Hematopoietic multipotent progenitor cell treated with erythropoietin and hydrocortisone succinate and interleukin-3 and kit ligand, for 17 days (in vitro differentiated cells): ENCODE measurements around the gene INPP5A.

Experiments used
- DNase-seq: peaks from one replicate; pipeline ENCODE4 v3.0.0-alpha.2; 2015; ENCODE audit warnings: low spot score

Gene INPP5A

DNA sequence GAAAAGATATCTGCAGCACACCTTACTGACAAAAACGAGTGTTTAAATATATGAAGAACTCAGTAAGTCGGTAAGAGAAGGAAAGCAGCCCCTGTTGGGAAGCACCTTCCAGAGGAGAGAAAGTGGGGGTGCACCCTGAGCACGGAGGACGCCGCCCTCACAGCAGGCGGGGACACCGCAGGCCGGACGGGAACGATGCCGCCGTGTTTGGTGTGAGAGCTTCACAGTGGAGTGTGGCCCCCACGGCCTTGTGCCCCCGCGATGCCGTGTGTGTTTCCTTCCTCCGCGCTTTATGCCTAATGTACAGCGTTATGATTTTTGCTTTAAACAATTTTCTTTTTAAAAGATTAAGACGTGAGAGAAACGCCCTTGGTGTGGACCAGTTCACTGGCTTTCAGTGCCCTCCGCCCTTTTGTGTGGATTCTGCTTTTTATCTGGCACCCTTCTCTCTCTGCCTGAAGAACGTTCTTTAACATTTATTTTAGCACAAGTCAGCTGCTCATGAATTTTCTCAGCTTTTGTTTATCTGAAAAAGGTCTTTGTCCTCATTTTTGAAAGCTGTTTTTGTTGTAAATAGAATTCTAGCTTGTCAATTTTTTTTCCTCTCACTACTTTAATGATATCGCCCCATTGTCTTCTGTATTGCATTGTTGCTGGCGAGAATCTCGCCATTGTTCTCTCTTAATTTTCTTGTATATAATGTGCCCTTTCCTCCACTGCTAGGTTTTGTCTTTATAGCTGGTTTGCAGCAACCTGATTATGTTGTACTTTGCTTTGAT is 110.7 kb downstream of the INPP5A start:
- DNase-seq = no peak

GRCh38 chr10:132648851-132649528 is 111.4 kb downstream of the INPP5A start:
- DNase-seq = no peak

GRCh38 chr10:132649651-132650360 is 112.2 kb downstream of the INPP5A start:
- DNase-seq = no peak

DNA sequence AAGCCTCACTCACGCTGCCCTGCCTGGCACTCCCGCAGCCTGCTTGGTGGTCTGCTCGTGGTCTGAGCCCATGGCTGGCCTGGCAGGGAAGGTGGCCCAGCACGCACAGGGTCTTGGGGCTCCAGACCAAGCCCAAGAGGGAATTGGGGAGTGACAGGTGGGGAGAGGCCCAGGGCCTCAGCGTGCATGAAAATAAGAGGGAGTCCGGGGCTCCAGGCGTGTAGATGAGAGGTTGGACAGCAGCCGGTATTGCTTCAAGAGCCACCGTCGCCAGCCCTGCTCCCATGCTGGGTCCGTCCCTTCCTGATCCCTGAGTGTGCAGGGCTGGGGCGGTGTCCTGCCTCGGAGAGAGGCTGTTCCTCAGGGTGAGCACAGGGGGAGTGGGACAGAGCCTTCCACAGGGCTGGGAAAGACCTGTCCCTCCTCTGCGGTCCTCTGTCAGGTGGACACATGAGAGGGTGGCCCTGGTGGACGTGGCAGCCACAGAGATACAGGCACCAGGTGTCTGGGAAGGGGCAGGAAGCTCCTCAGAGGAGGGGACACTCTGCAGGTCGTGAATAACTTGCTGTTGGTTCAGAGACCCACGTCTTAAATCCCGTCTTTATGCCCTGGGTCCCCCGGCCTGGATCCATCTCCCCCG is 113.1 kb downstream of the INPP5A start:
- no peak for DNase-seq

DNA sequence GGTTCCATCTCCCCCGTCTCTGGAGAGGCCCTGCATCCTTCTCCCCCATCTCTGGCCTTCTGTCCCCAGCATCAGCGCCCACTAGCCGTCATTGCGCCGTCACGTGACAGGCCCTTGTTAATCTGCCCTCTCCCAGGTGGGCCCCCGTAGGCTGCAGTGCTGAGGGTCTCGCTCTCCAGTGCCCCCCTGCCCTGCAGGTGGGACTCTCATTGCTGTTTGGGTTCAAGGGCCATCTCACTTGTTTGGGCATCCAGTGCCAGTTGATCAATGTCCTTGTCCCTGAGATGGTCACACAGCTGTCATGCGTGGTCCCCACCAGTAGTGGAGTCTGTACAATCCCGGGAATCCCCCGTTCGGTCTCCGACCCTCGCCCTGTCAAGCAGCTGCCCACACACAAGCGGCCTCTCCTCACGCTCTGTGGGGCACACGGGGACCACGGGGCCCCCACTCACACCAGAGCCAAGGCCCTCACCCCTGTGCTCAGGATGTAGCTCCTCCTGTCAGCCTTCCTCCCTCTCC is 114.0 kb downstream of the INPP5A start:
- no peak for DNase-seq

DNA sequence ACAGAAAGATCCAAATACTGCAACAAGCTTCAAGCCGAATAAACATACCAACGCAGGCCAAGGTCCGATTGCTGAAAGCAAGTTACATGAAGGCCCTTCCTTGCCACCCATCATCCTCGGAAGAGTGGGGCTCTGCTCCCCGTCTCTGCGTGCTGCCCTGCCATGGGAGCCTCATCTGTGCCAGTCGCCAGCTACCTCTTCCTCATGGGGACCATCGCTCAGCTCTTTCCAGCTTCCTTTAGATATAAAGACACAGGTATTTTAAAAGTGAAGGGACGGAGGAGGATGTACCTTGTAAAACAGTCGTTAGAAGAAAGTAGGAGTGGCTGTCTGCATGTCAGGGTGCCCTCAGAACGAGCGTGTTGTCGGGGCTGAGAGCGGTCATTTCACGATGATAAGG is 114.9 kb downstream of the INPP5A start:
- DNase-seq = no peak

- no peak for DNase-seq
These were observed 115.5 kb downstream of the INPP5A start for GRCh38 chr10:132652936-132653590.

- no peak for DNase-seq
These were observed 116.1 kb downstream of the INPP5A start for GRCh38 chr10:132653721-132654120.

DNA sequence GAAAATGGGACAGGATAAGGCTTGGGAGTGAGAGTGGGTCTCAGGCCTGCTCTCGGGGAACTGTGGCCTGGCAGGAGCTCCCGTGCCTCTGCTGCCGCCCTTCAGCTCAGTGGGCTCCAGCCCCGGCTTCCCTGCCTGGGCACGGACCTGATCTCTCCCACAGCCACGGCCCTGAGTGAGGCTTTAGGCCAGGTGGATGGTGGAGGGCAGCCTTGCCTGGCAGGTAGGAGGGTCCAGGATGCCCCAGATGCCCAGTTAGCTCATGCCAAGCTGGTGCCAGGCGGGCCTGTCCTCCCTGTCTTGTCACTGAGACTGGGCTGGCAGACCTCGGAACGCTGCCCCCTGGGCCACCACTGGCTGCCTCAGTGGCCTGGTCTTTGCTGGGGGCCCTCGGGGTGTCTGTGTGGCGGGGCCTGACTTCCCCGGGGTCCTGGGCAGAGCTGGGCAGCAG is 116.6 kb downstream of the INPP5A start:
- no peak for DNase-seq

GRCh38 chr10:132654708-132655661 is 117.4 kb downstream of the INPP5A start:
- peak; percentile 32 for DNase-seq

DNA sequence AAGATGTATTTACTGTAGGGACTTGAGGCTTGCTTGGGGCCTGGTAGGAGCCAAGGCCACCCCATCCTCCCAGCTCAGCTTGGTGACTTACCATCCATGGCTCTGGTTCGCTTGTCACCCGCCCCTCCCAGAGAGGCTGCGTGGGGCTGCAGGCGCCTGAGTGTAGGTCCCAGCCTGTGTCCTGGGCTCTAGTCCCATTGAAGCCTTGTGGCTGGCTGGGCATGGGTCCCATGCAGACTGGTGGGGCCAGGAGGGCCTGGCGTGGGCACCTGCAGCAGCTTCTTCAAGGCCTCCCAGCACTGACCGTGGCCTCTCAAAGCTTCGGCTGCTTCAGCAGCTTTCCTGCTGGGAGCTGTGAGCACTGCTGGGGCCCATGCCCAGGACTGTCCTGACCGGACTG is 118.1 kb downstream of the INPP5A start:
- no peak for DNase-seq

DNA sequence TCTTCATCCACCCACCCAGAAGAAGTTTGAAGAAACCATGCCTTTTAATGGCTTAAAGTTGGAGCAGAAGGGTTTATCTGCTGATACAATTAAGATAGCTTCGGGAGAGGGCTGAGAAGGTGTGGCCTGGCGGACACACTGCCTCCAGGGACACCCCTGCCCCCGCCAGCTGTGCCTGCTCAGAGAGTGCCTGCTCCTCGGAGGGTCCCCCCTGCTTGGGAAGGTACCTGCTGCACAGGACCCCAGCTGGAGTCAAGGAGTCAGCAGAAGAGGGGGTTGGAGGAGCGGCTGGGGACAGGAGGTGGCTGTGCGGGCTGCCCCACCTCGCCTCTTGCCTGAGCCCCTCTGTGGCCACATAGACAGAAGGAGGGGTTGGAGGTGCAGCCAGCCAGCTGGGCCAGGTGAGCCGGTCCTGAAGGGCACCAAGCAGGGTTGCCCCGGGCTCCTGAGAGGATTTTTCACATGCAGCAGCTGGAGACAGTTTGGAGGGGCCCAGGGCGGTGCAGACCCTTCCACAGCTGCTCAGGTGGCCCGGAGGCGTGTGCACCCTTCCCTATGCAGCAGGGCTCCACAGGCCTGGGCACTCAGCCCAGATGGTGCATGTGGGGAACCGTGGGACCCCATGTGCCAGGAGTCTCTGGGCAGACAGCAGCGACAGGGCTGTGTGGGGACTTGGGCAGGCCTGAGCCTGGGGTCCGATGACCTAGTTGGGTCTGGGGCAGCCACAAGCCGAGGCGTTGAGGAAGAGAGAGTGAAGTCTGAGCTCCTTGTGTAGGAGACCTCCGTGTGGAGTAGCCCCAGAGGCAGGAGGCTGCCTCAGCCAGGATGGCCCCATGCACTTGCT is 118.9 kb downstream of the INPP5A start:
- DNase-seq = no peak

- no peak for DNase-seq
These were observed 119.6 kb downstream of the INPP5A start for GRCh38 chr10:132657127-132657706.

DNA sequence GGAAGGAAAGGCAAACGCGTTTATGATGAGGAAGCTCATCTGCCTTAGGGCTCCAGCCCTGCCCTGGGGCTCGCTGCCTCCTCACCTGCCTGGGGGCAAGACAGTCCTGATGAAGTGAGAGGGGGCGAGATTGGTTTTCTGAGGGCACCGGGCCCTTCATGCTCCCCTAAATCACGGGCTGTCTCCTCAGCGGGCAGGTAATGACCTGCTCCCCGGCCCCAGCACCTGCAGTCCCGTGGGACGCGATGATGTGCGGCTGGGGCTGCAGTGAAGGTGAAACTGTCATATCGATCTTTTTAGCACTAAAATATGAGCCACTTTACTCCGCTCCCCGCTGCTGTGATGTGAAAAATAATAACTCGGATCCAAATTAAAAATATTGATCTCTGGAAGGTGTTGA is 120.2 kb downstream of the INPP5A start:
- DNase-seq = no peak

DNA sequence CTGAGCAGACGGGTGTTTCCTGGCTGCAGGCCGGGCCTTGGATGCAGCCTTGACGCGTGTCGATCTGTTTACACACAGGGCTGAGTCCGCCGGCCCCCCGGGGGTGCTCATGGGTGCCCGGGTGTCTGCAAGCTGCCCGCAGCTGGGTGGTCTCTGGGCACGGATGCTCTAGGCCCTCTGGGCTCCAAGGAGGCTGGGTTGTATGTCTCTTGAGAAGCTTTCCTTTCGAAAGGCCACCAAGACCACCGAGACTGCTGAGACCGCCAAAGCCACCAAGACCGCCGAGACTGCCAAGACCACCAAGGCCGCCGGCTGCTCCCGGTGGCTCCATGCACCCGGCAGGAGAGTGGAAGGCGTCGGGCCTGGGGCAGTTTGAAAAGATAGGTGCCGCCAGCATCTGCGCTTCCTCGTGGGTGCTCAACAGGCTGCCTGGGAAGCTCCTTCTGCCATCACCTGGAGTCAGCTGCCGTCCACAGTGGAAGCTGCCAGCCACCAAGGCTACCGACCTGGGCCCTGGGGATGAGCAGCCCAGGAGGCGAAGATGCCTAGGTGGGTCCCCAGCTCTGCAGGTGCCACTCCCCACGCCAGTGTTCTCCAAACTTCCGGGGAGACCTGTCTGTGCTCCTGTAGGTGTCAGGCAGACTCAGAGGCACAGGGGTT is 121.1 kb downstream of the INPP5A start:
- DNase-seq = no peak

DNA sequence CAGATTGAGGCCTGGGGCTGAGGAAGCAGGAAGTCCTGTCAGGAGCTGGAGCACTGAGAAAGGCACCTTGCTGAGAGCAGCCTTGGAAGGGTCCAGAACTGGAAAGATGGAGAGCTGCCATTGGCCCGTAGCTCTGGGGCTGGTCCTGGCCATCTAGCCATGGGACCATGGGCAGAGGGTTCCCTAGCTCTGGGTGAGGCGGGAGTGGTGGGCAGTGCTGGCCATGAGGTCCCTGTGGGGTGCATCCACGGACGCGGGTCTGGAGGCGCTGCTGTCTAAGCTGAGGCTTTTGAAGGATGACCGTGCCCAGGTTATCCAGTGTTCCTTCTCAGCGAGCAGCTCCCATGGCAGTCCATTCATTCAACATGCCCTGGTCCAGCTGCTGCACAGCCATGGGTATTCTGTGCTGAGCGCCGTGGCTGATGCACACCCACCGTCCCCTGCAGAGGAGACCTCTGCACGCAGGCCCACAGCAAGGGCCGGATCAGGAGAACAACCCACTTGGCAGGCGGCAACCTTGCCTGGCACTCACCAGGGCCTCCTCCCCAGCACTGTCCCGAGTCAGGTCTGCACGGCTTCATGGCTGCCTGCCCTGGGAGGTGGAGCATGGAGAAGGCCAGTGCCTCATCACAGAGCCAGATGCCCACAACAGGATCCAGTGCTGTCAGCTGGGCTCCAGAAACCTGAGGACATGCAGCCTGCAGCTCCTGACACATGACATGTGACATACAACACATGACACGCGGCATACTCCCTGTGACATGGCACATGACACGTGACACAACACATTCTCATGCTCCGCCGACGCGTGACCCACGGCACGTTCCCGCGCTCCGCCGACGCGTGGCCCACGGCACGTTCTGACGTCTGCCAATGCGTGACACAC is 121.9 kb downstream of the INPP5A start:
- no peak for DNase-seq

- DNase-seq = no peak
These were observed 122.8 kb downstream of the INPP5A start for GRCh38 chr10:132660385-132660784.
